Measurements from ENCODE around the gene SLCO3A1.

SLCO3A1 gene

GRCh38 chr15:92195241-92195640 lies 341.7 kb downstream of the SLCO3A1 start:
- H3K27me3 ChIP-seq (ENCODE audit: insufficient read depth, low read length, poor library complexity, severe bottlenecking), result no peaks in the 10 kb centered on the region
- H3K9me2 ChIP-seq (replicated peaks; ENCODE audit: low read depth, low read length), result no peaks in the 10 kb centered on the region
- H3K4me3 ChIP-seq (ENCODE audit: low read length, poor library complexity, severe bottlenecking), result no peak overlapping the region
- H2AFZ ChIP-seq (ENCODE audit: low read length), result no peak overlapping the region
- no peaks in the 10 kb centered on the region for H3F3A ChIP-seq (ENCODE audit: low read depth)
- H3K9me3 ChIP-seq (ENCODE audit: insufficient read depth, low read depth, low read length), result no peaks in the 10 kb centered on the region
- H3K4me2 ChIP-seq (ENCODE audit: low read depth, low read length, poor library complexity, severe bottlenecking), result no peak overlapping the region
- H3K4me1 ChIP-seq (ENCODE audit: insufficient read depth, low read length, poor library complexity, severe bottlenecking), result no peaks in the 10 kb centered on the region
- H3K9ac ChIP-seq (ENCODE audit: low read depth, low read length, poor library complexity, severe bottlenecking), result no peak overlapping the region
- H3K36me3 ChIP-seq (ENCODE audit: insufficient read depth, low read length), result no peaks in the 10 kb centered on the region
- TF ChIP-seq CTCF (conservative IDR thresholded peaks at IDR 0.05; ENCODE audit: low read length) (no peak), EZH2phosphoT487 (IDR thresholded peaks at IDR 0.05; ENCODE audit: borderline replicate concordance) (no peak)
- H4K20me1 ChIP-seq (ENCODE audit: insufficient read depth, low read length, poor library complexity, severe bottlenecking), result no peaks in the 10 kb centered on the region
- no peaks in the 10 kb centered on the region for H3K79me2 ChIP-seq (ENCODE audit: insufficient read depth, low read length)

GRCh38 chr15:92196342-92196741 lies 342.8 kb downstream of the SLCO3A1 start:
- H3K79me2 ChIP-seq (ENCODE audit: insufficient read depth, low read length), result no peaks in the 10 kb centered on the region
- H3K9me3 ChIP-seq (ENCODE audit: insufficient read depth, low read depth, low read length), result no peaks in the 10 kb centered on the region
- no peaks in the 10 kb centered on the region for H3K36me3 ChIP-seq (ENCODE audit: insufficient read depth, low read length)
- H2AFZ ChIP-seq (ENCODE audit: low read length), result no peak overlapping the region
- H3K27me3 ChIP-seq (ENCODE audit: insufficient read depth, low read length, poor library complexity, severe bottlenecking), result no peaks in the 10 kb centered on the region
- no peak overlapping the region for H3K4me3 ChIP-seq (ENCODE audit: low read length, poor library complexity, severe bottlenecking)
- no peaks in the 10 kb centered on the region for H4K20me1 ChIP-seq (ENCODE audit: insufficient read depth, low read length, poor library complexity, severe bottlenecking)
- no peaks in the 10 kb centered on the region for H3K9me2 ChIP-seq (replicated peaks; ENCODE audit: low read depth, low read length)
- no peak overlapping the region for H3K9ac ChIP-seq (ENCODE audit: low read depth, low read length, poor library complexity, severe bottlenecking)
- no peaks in the 10 kb centered on the region for H3K4me1 ChIP-seq (ENCODE audit: insufficient read depth, low read length, poor library complexity, severe bottlenecking)
- TF ChIP-seq CTCF (conservative IDR thresholded peaks at IDR 0.05; ENCODE audit: low read length), result no peak
- no peak for TF ChIP-seq EZH2phosphoT487 (IDR thresholded peaks at IDR 0.05; ENCODE audit: borderline replicate concordance)
- no peaks in the 10 kb centered on the region for H3F3A ChIP-seq (ENCODE audit: low read depth)
- H3K4me2 ChIP-seq (ENCODE audit: low read depth, low read length, poor library complexity, severe bottlenecking), result no peak overlapping the region

- no peak overlapping the region for H2AFZ ChIP-seq (ENCODE audit: low read length)
Observed at GRCh38 chr15:92197746-92198145, 344.2 kb downstream of the SLCO3A1 start.

More at GRCh38 chr15:92197746-92198145, 344.2 kb downstream of the SLCO3A1 start:
- Histone ChIP-seq H3K9ac (ENCODE audit: low read depth, low read length, poor library complexity, severe bottlenecking) (no peak overlapping the region), H3K36me3 (ENCODE audit: insufficient read depth, low read length) (no peaks in the 10 kb centered on the region), H3K4me2 (ENCODE audit: low read depth, low read length, poor library complexity, severe bottlenecking) (no peak overlapping the region), H3K9me3 (ENCODE audit: insufficient read depth, low read depth, low read length) (no peaks in the 10 kb centered on the region), H4K20me1 (ENCODE audit: insufficient read depth, low read length, poor library complexity, severe bottlenecking) (no peaks in the 10 kb centered on the region), H3K27me3 (ENCODE audit: insufficient read depth, low read length, poor library complexity, severe bottlenecking) (no peaks in the 10 kb centered on the region), H3K4me3 (ENCODE audit: low read length, poor library complexity, severe bottlenecking) (no peak overlapping the region), H3K9me2 (replicated peaks; ENCODE audit: low read depth, low read length) (no peaks in the 10 kb centered on the region), H3F3A (ENCODE audit: low read depth) (no peaks in the 10 kb centered on the region), H3K4me1 (ENCODE audit: insufficient read depth, low read length, poor library complexity, severe bottlenecking) (no peaks in the 10 kb centered on the region), H3K79me2 (ENCODE audit: insufficient read depth, low read length) (no peaks in the 10 kb centered on the region)
- TF ChIP-seq EZH2phosphoT487 (IDR thresholded peaks at IDR 0.05; ENCODE audit: borderline replicate concordance), result no peak
- TF ChIP-seq CTCF (conservative IDR thresholded peaks at IDR 0.05; ENCODE audit: low read length), result no peak

Data from Loucy (cell line).